Measurements from ENCODE around the gene MRPL32. TPM values are rescaled to one million over a fixed set of nuclear protein-coding genes. Genes with fewer than 3 reads are reported as not detected.
A peak's percentile ranks its signal among the peaks of the same experiment; 100 is the strongest.
"Not testable (repeated sequence)": the region's sequence is repeated elsewhere in the genome, so short reads cannot be mapped to it uniquely, and the experiment has no call there.

Gene MRPL32
- total RNA-seq (2022) (86.4 and 87.8 TPM in 2 replicates), Bru-seq, nascent RNA (percentile 89 among the genes with signal in this experiment), BruChase-seq, experiment 1, labeled RNA remaining after a 6-hour chase (percentile 92 among the genes with signal in this experiment), BruChase-seq, experiment 2, labeled RNA remaining after a 2-hour chase (percentile 91 among the genes with signal in this experiment)
- long read RNA-seq, transcript MRPL32-203 (3 exons, 2,734 nt) = minor isoform, 14 of 216 reads
- long read RNA-seq, transcript MRPL32-201 (3 exons, 1,035 nt) = major isoform, 164 of 216 reads
- long read RNA-seq, partial matches to known transcripts = 22 of 216 reads
- long read RNA-seq, other reads (novel, unspliced or antisense) = 16 of 216 reads

DNA sequence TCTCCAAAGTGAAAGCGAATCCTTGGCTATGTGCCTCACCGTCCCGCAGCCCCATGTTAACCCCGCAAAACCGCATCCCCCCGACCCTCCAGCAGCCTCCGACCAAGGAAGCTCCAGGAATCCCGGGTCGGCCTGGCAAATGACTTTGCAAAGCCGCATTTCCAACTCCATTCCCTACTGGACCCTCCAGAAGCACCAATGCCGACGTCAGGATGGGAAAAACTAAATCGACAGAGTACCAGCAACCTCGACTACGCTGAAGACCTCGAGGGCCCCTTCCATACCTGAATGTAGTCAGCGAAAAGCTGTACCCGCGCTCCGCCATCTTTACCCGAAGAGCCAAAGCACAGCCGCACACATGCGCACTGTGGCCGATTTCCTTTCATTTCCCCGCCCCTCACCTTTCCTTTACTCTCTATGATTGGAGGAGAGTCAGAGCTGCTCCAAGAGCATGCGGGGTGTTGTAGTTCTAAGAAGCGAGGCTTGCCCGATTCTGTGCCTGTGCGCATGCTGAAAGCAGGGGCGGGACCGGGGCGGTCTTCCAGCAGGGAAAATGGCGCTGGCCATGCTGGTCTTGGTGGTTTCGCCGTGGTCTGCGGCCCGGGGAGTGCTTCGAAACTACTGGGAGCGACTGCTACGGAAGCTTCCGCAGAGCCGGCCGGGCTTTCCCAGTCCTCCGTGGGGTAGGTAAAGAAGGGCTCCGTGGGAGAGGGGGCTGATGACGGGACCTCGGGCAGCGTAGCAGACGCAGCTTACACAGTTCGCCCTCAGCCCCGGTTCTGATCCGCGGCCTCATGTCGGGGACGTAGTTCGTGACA is at the start of gene MRPL32, which contains the start of gene PSMA2:
Gene MRPL32, plus strand, starts transcription at position 543 of the 818 bp plus-strand sequence. Its CDS starts 11 bp downstream, at position 554.
Gene PSMA2, minus strand, starts transcription at position 341 of the 818 bp plus-strand sequence. Its CDS starts 16 bp downstream, at position 325.
- H3K27ac Mint-ChIP-seq (ENCODE audit: unreplicated experiment) = peak within 1 kb of the TSS; percentile 99
- H3K4me3 Mint-ChIP-seq (ENCODE audit: low read depth, unreplicated experiment) = peak within 1 kb of the TSS; percentile 100
- H3K36me3 Mint-ChIP-seq (ENCODE audit: insufficient read depth, unreplicated experiment) = peaks cover 51% of the 10 kb centered on the region
- CTCF ChIA-PET = interaction anchor here (0.7 to 2.1 kb wide), 11 partner anchors 9 to 1949 kb away, joined by 3 to 12 read pairs (median 4); partner anchors contain the start of genes C7orf25 and STK17A
- H3K9me3 Mint-ChIP-seq (ENCODE audit: low read depth, unreplicated experiment) = no peaks in the 10 kb centered on the region
- H3K4me1 Mint-ChIP-seq (ENCODE audit: low read depth, unreplicated experiment) = peaks cover 26% of the 10 kb centered on the region
- TF ChIP-seq, protein P1, sequence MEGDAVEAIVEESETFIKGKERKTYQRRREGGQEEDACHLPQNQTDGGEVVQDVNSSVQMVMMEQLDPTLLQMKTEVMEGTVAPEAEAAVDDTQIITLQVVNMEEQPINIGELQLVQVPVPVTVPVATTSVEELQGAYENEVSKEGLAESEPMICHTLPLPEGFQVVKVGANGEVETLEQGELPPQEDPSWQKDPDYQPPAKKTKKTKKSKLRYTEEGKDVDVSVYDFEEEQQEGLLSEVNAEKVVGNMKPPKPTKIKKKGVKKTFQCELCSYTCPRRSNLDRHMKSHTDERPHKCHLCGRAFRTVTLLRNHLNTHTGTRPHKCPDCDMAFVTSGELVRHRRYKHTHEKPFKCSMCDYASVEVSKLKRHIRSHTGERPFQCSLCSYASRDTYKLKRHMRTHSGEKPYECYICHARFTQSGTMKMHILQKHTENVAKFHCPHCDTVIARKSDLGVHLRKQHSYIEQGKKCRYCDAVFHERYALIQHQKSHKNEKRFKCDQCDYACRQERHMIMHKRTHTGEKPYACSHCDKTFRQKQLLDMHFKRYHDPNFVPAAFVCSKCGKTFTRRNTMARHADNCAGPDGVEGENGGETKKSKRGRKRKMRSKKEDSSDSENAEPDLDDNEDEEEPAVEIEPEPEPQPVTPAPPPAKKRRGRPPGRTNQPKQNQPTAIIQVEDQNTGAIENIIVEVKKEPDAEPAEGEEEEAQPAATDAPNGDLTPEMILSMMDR (IDR thresholded peaks at IDR 0.05; ENCODE audit: unreplicated experiment) = no peak
- intact Hi-C loops (cut with micrococcal nuclease; ENCODE audit: unreplicated experiment) = loop anchor here (5.0 kb wide), 1 partner anchor 660 kb away; no protein-coding TSS in a partner anchor
- TSS peak; percentile 73 for BruUV-seq (replicated peaks)
- no peaks in the 10 kb centered on the region for H3K27me3 Mint-ChIP-seq (ENCODE audit: unreplicated experiment)
- DNase-seq = peak; percentile 98

DNA sequence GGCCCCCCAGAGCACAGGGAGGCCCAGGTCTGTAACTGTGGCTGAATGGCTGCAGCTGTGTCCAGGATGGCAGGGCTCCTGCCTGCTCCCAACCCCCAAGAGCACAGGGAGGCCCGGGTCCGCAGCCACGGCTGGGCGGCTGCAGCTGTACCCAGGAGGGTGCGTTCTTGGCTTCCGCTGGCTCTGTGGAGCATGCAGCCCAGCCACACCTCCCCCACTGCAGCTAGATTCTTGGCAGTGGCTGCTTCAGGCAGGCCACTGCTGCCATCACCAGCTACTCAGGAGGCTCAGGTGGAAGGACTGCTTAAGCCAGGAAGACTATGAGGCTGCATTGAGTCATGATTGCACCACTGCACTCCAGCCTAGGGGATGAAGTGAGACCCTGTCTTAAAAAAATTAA is 48.2 kb upstream of the MRPL32 start:
- H3K4me3 Mint-ChIP-seq (ENCODE audit: low read depth, unreplicated experiment) = no peak overlapping the region
- H3K9me3 Mint-ChIP-seq (ENCODE audit: low read depth, unreplicated experiment) = no peaks in the 10 kb centered on the region
- no TSS peak for BruUV-seq (replicated peaks)
- peaks cover 20% of the 10 kb centered on the region for H3K4me1 Mint-ChIP-seq (ENCODE audit: low read depth, unreplicated experiment)
- intact Hi-C loops (cut with micrococcal nuclease; ENCODE audit: unreplicated experiment) = no loop called here
- DNase-seq = no peak
- CTCF ChIA-PET = no interaction called here
- no peaks in the 10 kb centered on the region for H3K27me3 Mint-ChIP-seq (ENCODE audit: unreplicated experiment)
- peaks cover 18% of the 10 kb centered on the region for H3K36me3 Mint-ChIP-seq (ENCODE audit: insufficient read depth, unreplicated experiment)
- TF ChIP-seq, protein P1 (IDR thresholded peaks at IDR 0.05; ENCODE audit: unreplicated experiment) = no peak
- no peak overlapping the region for H3K27ac Mint-ChIP-seq (ENCODE audit: unreplicated experiment)

DNA sequence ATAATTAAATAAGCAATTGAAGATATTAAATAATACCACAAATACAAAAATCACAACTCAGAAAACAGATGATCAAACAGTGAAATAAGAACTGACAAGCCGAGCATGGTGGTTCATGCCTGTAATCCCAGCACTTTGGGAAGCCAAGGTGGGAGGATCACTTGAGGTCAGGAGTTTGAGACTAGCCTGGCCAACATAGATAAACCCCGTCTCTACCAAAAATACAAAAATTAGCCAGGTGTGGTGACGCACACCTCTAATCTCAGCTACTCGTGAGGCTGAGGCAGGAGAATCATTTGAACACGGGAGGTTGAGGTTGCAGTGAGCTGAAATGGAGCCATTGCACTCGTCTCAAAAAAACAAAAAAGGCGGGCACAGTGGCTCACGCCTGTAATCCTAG is 47.0 kb upstream of the MRPL32 start:
- intact Hi-C loops (cut with micrococcal nuclease; ENCODE audit: unreplicated experiment); H3K4me3 Mint-ChIP-seq (ENCODE audit: low read depth, unreplicated experiment); DNase-seq; H3K9me3 Mint-ChIP-seq (ENCODE audit: low read depth, unreplicated experiment); CTCF ChIA-PET; BruUV-seq (replicated peaks); H3K27me3 Mint-ChIP-seq (ENCODE audit: unreplicated experiment); H3K27ac Mint-ChIP-seq (ENCODE audit: unreplicated experiment): not testable (repeated sequence)
- peaks cover 19% of the 10 kb centered on the region for H3K36me3 Mint-ChIP-seq (ENCODE audit: insufficient read depth, unreplicated experiment)
- H3K4me1 Mint-ChIP-seq (ENCODE audit: low read depth, unreplicated experiment) = peaks cover 27% of the 10 kb centered on the region

DNA sequence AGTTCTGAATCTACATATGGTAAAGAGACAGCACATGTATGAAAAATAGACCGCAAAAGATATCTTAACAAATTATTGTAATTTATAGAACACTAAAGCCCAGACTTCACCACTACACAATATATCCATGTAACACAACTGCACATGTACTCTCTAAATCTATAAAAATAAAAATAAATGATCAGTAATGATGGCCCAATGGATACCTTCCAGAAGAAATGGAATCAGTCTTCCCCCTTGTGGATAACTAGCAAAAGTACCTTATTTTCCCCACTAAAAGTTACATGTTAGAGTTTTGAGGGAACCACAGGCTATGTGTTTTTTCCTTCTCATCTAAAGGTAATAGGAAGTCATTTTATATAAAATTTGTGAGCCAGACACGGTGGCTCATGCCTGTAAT is 46.0 kb upstream of the MRPL32 start:
- Mint-ChIP-seq H3K27me3 (ENCODE audit: unreplicated experiment) (no peaks in the 10 kb centered on the region), H3K4me1 (ENCODE audit: low read depth, unreplicated experiment) (peaks cover 27% of the 10 kb centered on the region), H3K4me3 (ENCODE audit: low read depth, unreplicated experiment) (no peak overlapping the region), H3K36me3 (ENCODE audit: insufficient read depth, unreplicated experiment) (peaks cover 19% of the 10 kb centered on the region), H3K9me3 (ENCODE audit: low read depth, unreplicated experiment) (no peaks in the 10 kb centered on the region), H3K27ac (ENCODE audit: unreplicated experiment) (no peak overlapping the region)
- CTCF ChIA-PET = interaction anchor here (1.0 to 1.3 kb wide), 2 partner anchors 943 to 945 kb away, joined by 4 to 6 read pairs; no protein-coding TSS in a partner anchor
- no peak for DNase-seq
- intact Hi-C loops (cut with micrococcal nuclease; ENCODE audit: unreplicated experiment) = no loop called here
- TF ChIP-seq, protein P1 (IDR thresholded peaks at IDR 0.05; ENCODE audit: unreplicated experiment) = no peak
- no TSS peak for BruUV-seq (replicated peaks)
